GM18867 (cell line): ENCODE results near the gene PSME1.

Experiments used
- ATAC-seq: cut with Tn5 transposase; IDR thresholded peaks from one replicate; pipeline ENCODE4 v1.9.1; 2021; ENCODE audit warnings: mild to moderate bottlenecking, moderate library complexity; ENCODE audit not compliant: unreplicated experiment

Gene PSME1

DNA sequence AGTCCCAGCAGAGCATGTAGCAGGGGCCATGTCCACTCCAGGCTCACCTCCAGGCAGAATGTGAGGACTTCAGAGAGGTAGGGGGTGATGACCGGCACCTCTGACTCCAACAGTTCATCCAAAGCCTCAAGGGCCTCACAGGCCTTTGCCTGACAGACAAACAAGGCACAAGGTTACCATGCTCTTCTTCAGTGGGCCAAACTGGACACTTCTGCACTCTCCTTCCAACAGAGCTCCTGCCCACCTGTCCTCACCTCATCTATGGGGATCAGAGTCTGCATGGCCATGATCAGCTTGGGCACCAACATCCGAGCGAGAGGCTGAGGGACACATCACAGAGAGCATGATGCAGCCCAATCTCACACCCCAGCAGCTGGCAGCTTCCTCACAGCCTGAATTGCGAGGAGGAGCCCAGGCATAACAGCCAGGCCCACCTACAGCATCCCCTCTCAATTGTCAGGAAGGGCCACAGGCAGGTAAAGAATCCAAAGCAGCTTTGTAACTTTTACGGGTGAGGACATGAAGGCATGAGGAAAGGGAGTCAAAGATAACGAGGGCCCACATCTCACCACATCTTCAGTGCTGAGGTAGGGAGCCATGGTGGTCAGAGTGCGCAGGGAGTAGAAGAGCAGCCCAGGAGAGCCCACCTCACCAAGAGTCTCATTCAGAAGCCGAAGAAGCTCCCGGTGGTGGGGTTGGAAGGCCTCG is 51.0 kb downstream of the PSME1 start:
- no peak for ATAC-seq

DNA sequence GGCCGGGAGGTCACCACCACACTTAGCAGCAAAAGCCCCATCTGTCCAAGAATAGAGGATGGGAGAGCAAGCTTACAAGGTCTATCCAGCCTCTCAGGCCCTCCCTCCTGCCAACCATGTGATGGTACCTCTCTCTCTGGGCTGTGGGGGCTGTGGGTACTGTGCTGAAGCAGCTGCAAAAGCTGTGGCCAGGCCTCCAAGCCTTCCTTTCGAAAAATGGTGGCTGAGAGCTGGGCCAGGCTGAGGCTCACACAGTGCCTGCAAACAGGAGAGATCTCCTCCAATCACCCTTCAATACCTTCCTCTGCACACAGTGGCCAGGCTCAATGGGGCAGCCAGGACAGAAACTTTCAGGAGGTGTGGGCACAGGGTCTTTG is 51.5 kb downstream of the PSME1 start:
- no peak for ATAC-seq
